ENCODE results near the gene CNTN4. TPM values are rescaled to one million over a fixed set of nuclear protein-coding genes. Genes with fewer than 3 reads are reported as not detected.

The CNTN4 gene
- total RNA-seq, 1 donor from 2014 or later, result 0.52 TPM

GRCh38 chr3:2771741-2772140, 673.1 kb downstream of the CNTN4 start:
- peaks cover 12% of the 10 kb centered on the region for H3K9me3 Mint-ChIP-seq (ENCODE audit: low read depth)
- no peaks in the 10 kb centered on the region for H3K4me1 Mint-ChIP-seq (ENCODE audit: low read depth)
- TF ChIP-seq CTCF (IDR thresholded peaks at IDR 0.05), result no peak
- H3K27me3 Mint-ChIP-seq (ENCODE audit: low read depth), result no peaks in the 10 kb centered on the region
- no peak overlapping the region for H3K27ac Mint-ChIP-seq (ENCODE audit: unreplicated experiment)
- no peak overlapping the region for H3K4me3 Mint-ChIP-seq (ENCODE audit: unreplicated experiment)
- no peaks in the 10 kb centered on the region for H3K36me3 Mint-ChIP-seq (ENCODE audit: low read depth)
- DNase-seq (ENCODE audit: low spot score), result no peak

DNA sequence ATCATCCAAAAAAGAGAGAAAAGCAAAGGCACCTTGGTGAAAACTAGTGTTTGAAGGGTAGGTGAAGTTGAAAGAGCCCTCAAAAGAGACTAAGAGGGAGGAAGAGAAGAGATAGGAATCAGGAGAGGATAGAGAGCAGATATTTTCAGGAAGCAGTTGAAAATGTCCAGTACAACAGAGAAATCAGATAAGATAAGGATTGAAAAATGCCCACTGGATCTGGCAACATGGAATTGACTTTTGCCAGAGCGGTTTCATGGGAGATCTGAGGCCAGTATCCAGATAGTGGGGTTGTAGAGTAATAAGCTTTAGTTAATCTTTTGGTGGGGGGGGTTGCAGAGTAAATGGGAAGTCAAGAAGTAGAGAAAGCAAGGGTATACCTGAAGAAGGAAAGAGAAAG, 674.1 kb downstream of the CNTN4 start:
- H3K27ac Mint-ChIP-seq (ENCODE audit: unreplicated experiment), result no peak overlapping the region
- H3K4me1 Mint-ChIP-seq (ENCODE audit: low read depth), result no peaks in the 10 kb centered on the region
- H3K27me3 Mint-ChIP-seq (ENCODE audit: low read depth), result no peaks in the 10 kb centered on the region
- H3K4me3 Mint-ChIP-seq (ENCODE audit: unreplicated experiment), result no peak overlapping the region
- no peak for DNase-seq (ENCODE audit: low spot score)
- no peaks in the 10 kb centered on the region for H3K36me3 Mint-ChIP-seq (ENCODE audit: low read depth)
- no peak for TF ChIP-seq CTCF (IDR thresholded peaks at IDR 0.05)
- peaks cover 17% of the 10 kb centered on the region for H3K9me3 Mint-ChIP-seq (ENCODE audit: low read depth)

DNA sequence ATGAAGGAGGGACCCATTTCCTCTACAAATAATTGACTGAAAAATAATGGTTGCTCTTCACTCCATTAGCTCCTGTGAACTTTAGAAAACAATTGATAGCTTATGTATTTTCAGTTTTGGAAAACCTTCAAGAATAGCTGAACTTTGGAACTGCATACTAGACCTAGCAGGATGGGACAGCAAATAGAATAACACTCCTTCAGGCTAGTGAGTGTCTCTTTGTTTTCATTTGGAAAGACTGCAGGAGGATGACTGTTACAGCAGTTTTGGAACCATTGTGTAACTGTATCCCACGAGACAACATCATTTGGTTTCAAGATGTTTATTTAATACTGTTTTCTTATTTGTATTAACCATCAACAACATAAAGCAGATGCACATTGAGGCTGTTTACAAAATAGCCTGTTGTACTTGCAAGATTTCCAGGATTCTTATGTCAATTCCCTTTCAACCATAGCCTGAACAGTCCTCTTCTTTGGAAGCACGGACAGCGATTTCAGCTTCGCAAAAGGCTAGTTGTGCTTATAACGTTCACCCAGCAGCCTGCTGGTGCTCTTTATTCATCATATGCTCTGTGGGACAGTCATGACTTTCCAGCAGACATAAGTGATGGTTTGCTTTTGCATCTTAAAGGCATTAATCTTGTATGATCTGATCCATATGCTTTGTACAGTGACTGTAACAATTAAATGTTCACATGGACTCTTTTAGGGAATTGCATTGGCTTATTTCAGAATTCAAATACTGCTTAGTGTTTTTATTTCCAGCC, 676.0 kb downstream of the CNTN4 start:
- Mint-ChIP-seq H3K9me3 (ENCODE audit: low read depth) (peaks cover 25% of the 10 kb centered on the region), H3K4me3 (ENCODE audit: unreplicated experiment) (no peak overlapping the region), H3K27ac (ENCODE audit: unreplicated experiment) (no peak overlapping the region), H3K36me3 (ENCODE audit: low read depth) (no peaks in the 10 kb centered on the region), H3K27me3 (ENCODE audit: low read depth) (no peaks in the 10 kb centered on the region), H3K4me1 (ENCODE audit: low read depth) (no peaks in the 10 kb centered on the region)
- TF ChIP-seq CTCF (IDR thresholded peaks at IDR 0.05), result no peak
- no peak for DNase-seq (ENCODE audit: low spot score)

DNA sequence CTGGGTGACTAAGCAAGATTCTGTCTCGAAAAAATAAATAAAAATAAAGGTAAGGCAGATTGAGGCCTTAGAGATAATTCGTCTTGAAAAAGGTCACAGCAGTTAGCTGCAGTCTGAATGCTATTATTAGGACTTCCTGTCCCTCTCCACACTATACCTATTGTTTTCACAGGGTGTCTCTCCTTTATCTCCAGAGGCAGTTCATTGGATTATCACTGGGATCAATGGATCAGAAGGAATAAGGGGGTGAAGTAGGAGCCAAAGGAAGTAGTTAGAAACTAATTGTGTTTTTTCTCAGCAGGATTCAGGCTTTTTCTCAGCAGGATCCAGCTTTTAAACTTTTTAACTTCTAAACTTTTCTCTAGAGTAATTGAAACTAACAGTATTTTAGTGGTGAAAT, 684.6 kb downstream of the CNTN4 start:
- H3K27me3 Mint-ChIP-seq (ENCODE audit: low read depth), result no peaks in the 10 kb centered on the region
- no peak overlapping the region for H3K4me3 Mint-ChIP-seq (ENCODE audit: unreplicated experiment)
- no peak for TF ChIP-seq CTCF (IDR thresholded peaks at IDR 0.05)
- no peaks in the 10 kb centered on the region for H3K36me3 Mint-ChIP-seq (ENCODE audit: low read depth)
- H3K9me3 Mint-ChIP-seq (ENCODE audit: low read depth), result peaks cover 12% of the 10 kb centered on the region
- H3K27ac Mint-ChIP-seq (ENCODE audit: unreplicated experiment), result no peak overlapping the region
- DNase-seq (ENCODE audit: low spot score), result no peak
- H3K4me1 Mint-ChIP-seq (ENCODE audit: low read depth), result no peaks in the 10 kb centered on the region

- Mint-ChIP-seq H3K27me3 (ENCODE audit: low read depth) (no peaks in the 10 kb centered on the region), H3K4me1 (ENCODE audit: low read depth) (no peaks in the 10 kb centered on the region)
These were observed 686.0 kb downstream of the CNTN4 start for GRCh38 chr3:2784627-2785026.

More at GRCh38 chr3:2784627-2785026, 686.0 kb downstream of the CNTN4 start:
- Mint-ChIP-seq H3K27ac (ENCODE audit: unreplicated experiment) (no peak overlapping the region), H3K36me3 (ENCODE audit: low read depth) (no peaks in the 10 kb centered on the region), H3K4me3 (ENCODE audit: unreplicated experiment) (no peak overlapping the region), H3K9me3 (ENCODE audit: low read depth) (peaks cover 5% of the 10 kb centered on the region)
- no peak for TF ChIP-seq CTCF (IDR thresholded peaks at IDR 0.05)
- DNase-seq (ENCODE audit: low spot score), result no peak

Measured in chondrocyte (in vitro differentiated cells).